ENCODE measurements around the gene PDAP1.

DNA sequence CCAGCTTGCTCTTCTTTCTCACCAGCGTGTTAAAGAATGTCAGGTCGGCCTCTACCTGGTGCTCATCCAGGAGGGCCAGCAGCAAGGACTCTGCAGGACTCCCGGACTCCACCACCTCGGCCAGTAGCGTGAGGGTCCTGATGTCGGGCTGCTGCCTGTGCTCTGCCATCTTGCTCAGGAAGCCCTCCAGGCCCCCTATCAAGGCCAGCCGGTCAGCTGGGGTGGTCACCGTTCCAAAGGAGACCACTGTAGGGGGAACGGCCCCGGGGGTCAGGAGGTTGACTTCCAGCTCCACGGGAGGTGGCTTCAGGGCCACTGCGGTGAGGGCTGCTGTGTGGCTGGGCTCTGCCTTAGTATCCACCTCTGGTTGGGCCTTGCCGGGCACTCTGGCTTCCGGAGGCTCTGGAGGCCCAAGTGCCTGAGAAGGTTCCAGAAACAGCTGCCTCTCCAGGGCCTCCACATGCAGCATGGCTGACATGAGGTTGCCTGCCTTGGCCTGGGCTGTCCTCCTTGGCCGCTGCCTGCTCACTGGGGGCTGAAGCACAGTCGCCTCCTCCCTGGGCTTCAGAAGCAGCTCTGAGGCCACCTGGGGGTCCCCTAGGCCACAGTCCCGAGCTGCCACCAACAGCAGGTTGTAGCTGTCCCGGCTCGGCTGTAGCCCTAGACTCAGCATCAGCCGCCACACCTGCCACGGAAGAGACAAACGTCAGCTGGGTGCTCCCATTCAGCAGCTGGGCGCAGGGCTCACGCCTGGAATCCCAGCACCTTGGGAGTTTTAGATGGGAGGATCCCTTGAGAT lies 16.7 kb upstream of the PDAP1 start:
- TF ChIP-seq POLR2AphosphoS5 (IDR thresholded peaks at IDR 0.05; ENCODE audit: borderline replicate concordance, low read depth, low read length) (no peak), EZH2 (IDR thresholded peaks at IDR 0.05) (no peak)
